Kasumi-1 (cell line): ENCODE measurements around the gene SMIM14.
"Not testable (repeated sequence)": the region's sequence is repeated elsewhere in the genome, so short reads cannot be mapped to it uniquely, and the experiment has no call there.

Experiments
- DNase-seq, 2 experiments: peaks; one replicate each; lab custom pipeline; 2025; lab: John Stamatoyannopoulos, UW

SMIM14 gene

DNA sequence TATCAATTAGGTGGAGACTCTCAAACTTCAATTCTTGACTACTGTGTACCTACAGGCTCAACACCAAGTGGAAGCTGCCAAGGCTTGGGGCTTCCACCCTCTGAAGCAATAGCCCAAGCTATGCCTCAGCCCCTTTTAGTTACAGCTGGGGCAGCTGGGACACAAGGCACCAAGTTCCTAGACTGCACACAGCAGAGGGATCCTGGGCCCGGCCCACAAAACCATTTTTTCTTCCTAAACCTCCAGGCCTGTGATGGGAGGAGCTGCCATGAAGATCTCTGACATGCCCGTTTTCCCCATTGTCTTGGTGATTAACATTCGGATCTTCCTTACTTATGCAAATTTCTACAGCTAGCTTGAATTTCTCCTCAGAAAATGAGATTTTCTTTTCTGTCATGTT lies 108.0 kb downstream of the SMIM14 start:
- DNase-seq = no peak

DNA sequence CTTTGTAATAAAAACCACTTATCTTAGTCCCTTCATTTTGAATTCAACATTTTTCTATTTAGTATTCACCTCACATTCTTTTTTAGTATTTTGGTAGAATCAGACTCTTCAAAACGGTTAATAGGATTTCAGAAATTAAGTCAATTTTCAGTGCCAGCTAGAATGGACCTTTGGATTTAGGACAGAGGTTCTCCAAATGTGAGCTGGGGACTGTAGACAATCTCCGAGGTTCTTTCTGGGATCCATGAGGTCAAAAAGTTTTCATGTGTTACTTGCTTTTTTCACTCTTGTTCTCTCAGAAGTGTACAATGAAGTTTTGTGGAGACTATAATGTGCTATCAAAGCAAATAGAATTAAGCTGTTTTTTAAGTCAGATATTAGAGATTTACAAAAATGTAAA lies 109.1 kb downstream of the SMIM14 start:
- DNase-seq = no peak

DNA sequence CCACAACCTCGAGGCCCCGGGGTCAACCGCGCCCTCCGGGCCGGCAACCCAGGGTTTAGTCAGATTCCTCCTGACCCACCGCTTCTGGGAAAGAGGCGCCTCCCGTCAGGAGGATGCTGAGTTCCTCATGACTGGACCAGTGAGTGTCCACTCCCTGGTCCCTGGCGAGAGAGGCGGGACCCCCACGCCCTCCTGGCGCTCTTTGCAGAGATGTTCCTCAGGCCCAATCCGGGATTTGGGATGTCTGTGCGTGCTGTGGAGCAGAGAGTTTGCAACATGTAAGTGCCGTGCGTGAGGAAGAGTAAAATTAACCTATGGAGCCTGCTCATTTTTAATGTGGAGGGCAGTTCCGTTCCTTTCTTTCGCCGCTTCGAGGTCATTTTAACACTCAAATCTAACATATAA lies 110.6 kb downstream of the SMIM14 start:
- DNase-seq = no peak

DNA sequence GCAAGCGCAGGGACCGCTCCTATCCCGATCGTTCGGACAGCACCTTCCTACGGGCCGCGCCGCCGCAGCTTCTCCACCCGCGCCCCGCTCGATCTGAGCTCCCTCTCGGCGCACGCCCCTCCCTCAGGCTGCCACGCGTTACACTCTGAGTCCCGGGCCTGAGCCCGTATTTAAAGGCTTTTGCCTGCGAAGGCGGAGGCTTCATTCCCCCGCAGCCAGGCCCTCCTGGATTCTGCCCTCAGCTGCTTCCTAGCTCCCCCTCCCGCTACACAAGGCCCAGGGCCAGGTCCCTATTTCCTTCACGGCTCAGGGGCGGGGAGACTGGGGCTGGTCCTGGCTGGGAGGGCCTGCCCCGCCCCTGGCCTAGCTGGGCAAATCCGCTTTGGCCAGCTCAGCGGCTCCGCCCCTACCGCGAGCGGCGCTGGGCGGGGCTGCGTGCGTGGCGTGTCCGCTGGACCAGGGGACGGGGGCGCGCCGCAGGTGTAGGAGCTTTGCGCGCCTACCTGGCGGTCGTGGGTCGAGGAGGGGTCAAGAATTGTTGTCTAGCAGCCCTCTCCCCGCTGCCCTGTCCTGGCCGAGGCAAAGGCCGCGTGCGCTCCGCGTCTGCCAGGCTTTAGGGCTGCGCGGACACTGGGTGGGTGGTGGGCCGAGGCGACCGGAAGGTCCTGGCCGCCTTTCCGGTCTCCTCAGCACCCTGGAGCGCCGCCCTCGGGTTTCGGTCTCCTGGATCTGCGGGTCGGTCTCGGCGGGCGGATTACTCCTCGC lies 111.2 kb downstream of the SMIM14 start, which contains the start of gene UGDH:
Gene UGDH (minus strand): TSS at position 144 of the 765 bp plus-strand sequence. CDS start 5,927 bp downstream, outside the sequence.
- DNase-seq = peak; percentile 90 to 93

DNA sequence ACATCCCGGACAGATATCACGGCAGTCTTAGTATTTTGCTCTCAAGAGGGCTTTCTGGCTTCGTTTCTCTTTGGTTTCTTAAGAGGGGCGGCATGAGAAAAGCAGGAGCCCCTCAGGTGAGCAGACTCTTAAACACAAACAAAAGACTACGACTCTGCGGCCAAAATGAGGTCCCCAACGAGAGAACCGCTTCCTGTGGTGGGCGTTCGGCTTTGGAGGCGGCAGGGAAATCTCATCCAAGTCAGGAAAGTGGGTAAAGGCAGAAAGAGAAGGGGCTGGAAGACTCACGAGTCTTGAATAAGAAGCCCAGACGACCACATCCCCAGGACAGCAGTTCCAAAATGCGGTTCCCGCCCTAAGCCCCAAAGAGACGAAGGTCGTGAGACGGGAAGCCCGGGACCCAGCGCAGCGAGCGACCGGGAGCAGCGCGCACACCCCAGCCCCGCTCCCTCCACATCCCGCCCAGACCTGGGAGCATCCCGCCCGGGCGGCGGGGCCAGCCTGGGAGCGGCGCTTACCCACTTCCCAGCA lies 111.8 kb downstream of the SMIM14 start:
- peak; percentile 37 to 43 for DNase-seq

DNA sequence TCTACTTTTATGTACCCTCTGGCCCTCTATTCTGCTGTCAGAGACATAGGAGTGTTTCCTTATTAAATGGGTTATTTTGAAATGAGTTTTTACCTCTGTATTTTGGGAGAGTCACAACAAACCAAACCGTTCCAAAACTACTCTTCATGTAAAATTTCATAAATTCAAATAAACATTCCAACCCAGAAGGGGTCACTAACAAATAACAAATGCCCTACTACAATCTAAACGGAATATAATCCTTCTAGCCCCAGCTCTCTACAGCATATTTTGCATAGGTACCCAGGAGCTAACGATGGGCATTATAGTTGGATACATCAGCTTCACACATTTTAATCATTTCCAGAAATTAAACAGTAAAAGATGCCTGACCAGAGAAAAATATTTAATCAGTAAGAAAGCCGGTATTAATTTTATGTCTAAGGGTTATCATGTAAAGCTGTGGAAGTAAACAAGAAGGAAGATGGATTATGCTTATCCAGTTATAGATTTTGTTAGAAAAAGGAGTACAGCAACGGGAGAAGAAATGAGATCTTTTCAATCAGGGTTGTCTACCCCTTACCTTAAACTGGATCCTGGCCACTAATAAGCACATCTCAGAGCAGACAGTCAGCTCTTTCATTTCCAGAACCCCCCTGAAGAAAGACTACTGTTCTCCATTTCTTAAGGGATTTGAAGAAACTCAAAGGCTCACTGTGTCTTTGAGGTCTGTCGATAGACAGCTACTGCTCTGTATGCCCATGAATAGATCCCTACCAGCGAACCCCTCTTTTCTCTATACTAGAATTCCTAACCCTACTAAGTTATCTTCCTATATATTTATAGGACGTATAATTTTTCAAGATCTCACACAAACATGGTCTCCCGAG lies 112.6 kb downstream of the SMIM14 start:
- DNase-seq = peak in 1 of 2 experiments; percentile 14

DNA sequence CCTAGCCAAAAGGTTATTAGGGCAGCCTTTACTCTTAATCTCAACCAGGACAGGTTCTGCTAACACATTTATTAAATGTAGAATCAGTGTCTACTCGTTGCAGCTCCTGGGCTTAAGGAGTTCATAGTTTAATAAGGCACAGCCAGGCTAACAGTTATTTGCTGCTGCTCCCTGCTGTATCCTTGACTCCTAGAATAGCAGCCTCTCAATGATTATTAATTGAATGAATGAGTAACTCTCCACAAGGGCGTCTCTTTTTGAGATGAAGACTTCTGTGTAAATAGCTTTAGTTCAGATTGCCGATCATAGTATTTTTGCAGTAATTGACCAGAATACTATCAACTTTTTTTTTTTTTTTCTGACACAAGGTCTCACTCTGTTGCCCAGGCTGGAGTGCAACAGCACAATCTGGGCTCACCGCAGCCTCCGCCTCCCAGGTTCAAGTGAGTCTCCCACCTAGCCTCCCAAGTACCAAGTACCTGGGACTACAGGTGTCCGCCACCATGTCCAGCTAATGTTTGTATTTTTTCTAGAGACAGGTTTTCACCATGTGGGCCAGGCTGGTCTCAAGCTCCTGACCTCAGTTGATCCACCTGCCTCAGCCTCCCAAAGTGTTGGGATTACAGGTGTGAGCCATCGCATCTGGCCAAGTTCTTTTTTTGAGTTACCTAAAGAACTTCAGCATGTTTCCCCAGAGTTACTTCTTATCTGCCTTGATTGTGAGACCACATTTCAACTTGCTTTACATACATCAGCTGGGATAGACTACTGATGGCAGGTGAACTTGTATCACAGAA lies 114.3 kb downstream of the SMIM14 start:
- DNase-seq = no peak

DNA sequence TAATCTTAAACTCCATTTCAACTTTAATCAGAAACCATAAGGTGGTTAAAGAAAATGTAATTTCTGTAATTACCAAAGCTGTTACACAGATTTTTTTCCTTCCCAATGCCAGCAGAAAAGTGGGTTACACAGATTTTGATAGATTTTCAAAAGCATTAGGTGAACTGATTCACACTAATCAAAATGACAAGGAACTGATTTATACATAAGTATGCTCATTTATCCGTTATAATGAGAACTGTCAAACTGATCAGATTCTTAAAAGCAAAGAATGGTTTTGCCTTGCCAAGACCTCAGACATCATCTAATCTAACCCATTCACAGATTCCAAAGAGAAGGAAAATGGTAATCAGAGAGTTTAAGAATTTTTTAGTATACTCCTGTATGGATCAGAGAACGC lies 116.6 kb downstream of the SMIM14 start:
- DNase-seq = no peak

DNA sequence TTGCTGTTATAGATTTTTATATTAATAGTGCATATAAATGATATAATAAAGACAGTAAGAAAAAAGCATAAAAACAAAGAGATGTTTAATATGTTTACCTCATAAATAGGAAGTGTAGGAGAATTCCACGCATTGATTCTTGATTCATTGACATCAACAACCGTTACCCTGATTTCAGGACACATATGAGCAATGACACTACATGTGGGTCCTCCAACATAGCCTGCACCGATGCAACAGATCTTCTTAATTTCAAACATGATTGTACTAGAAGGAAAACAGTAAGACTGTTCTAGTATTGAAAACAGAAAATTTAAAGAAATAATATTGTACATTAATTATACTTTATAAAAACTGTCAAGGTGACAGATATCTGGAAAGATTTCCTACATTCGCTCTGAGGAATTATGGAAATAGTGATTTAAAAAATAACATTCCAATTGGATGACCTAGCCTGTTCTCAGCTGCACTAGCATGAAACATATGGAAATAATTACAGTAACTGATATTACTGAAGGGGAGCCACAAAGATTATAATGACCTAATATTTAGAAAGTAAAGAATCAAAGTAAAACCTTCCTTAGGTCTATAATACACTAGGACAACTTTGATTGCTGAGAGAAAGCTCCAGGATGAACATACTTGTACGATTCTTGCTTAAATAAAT lies 117.3 kb downstream of the SMIM14 start:
- no peak for DNase-seq

DNA sequence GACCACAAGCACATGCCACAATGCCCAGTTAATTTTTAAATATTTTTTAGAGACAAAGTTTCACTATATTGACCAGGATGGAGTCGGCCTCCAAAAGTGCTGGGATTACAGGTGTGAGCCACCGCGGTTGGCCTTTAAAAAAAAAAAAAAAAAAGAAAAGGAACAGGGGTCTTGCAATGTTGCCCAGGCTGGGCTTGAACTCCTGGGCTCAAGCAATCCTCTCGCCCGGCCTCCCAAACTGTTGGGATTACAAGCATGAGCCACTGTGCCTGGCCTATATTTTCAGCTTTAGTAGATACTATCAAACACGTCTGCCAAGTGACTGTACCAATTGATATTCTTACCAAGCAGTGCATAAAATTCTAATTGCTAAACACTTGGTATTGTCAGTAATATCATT lies 120.2 kb downstream of the SMIM14 start:
- no peak for DNase-seq

DNA sequence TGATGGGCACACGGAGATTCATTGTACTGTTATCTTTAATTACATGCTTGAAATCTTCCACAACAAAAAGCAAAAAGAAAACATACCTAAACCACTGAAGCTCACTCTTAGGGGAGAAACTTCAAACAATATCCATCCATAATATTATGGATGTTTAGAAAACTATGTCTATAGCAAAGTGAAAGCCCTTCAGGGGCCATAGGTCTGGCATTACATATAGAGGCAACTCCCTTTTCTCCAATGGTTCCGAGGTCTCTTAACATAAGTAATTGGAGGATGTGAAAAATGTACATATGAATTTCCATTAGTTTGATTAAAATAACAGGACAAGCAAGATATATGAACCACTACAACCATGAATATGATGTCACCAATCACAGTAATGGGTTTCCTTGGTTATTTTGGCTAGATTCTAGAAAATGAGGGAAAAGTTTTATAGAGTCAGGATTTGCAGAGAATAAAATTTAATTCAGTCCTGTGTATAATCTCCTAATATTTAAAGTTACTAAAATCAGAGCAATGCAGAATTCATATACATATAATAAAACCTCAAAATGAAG lies 122.2 kb downstream of the SMIM14 start:
- no peak for DNase-seq

DNA sequence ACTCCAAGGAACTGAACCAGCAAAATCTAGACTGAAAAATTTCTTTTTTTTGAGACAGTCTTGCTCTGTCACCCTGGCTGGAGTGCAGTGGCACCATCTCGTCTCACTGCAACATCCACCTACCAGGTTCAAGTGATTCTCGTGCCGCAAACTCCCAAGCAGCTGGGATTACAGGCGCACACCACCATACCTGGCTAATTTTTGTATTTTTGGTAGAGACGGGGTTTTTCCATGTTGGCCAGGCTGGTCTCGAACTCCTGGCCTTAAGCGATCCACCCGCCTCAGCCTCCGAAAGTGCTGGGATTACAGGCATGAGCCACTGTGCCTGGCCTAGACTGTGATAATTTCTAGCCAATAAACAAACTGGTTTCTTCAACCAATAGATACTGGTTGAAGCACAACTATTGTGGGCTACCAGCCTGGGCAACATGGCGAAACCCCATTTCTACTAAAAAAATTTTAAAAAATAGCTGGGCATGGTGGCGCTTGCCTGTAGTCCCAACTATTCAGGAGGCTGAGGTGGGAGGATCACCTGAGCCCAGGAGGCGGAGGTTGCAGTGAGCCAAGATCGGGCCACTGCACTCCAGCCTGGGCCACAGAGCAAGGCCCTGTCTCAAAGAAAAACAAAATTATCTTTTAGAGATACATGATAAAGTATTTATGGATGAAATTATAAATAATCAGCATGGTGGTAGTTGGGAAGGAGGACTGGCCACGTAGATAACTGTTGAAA lies 122.8 kb downstream of the SMIM14 start:
- not testable (repeated sequence) for DNase-seq

DNA sequence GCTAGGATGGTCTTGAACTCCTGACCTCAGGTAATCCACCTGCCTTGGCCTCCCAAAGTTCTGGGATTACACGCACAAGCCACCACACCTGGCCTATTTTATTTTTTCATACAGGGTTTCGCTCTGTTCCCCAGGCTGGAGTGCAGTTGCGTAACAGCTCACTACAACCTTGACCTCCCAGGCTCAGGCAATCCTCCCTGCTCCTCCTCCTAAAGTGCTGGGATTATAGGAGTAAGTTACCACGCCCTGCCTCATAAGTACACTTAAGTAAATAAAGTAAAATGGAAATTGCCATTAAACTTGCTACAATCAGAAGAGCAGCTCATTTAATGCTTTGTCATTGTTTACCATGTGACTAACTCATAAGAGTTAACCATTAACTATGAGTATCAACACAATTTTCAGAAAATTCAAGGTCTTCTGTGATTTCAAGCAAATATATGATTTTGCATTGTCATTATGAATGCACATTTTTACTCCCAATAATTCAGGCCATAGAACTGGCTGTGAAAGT lies 123.7 kb downstream of the SMIM14 start:
- no peak for DNase-seq

DNA sequence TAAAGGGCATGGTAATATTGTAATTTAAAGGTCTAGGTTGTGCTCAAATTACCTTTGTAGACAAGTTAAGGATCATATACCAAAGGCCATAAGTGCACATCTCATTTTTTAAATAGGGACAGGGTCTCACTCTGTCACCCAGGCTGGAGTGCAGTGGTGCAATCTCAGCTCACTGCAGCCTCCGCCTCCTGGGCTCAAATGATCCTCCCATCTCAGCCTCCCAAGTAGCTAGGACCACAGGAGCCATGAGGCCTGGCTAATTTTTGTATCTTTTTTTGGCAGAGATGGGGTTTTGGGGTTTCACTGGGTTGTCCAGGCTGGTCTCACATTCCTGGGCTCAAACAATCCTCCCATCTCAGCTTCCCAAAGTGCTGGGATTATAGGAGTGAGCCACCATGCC lies 124.4 kb downstream of the SMIM14 start:
- DNase-seq = not testable (repeated sequence)

DNA sequence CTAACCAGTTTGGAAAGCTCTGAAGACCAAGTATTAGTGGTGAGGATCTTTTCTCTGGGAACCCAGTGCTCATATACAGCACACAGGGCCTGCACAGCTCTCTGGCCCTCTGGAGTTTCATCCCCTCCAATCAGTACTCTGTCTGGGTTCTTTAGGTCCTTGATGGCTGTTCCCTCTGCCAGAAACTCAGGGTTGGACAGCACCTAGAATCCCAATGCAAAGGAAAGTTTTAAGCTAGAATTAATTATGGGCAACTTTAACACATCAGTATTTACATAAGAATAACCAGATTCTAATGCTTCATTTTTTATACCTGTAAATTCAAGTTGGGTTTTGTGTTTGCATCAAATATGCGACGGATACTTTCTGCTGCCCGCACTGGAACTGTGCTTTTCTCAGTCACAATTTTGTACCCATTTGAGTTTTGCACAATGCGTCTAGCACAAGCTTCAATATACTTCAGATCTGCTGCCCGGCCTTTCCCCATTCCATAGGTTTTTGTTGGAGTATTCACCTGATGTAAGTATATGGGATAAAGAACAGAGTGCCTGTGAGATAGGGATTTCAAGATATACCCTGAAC lies 128.2 kb downstream of the SMIM14 start:
- no peak for DNase-seq

DNA sequence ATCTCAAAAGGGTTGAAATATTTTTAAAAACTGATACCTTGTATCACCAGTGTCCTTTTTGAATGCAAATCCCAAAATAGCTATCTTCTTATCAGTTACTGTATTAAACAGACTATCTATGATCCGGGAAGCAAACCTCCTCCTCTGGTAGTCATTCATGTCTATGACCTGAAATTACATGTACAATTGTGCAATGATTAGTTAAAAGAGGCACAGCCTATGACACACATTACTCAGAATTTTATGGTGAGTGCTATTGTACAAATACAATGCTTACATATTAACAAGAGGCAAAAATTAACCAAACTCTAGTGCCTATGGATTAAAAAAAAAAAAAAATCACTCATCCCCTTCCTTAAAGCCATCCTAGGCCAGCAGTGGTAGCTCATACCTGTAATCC lies 133.1 kb downstream of the SMIM14 start:
- no peak for DNase-seq

DNA sequence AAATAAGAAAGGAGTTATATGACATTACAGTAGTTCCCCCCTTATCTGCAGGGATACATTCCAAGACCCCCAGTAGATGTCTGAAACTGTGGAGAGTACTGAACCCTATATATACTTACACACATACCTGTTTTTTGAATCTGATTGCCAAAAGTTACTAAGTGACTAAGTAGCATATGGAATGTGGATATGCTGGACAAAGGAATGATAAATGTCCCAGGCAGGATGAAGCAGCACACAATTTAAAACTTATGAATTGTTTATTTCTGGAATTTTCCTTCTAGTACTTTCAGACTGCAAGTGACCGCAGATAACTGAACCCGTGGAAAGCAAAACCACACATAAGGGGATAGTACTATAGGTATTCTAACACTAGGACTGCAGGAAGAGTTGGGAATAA lies 134.1 kb downstream of the SMIM14 start:
- no peak for DNase-seq

DNA sequence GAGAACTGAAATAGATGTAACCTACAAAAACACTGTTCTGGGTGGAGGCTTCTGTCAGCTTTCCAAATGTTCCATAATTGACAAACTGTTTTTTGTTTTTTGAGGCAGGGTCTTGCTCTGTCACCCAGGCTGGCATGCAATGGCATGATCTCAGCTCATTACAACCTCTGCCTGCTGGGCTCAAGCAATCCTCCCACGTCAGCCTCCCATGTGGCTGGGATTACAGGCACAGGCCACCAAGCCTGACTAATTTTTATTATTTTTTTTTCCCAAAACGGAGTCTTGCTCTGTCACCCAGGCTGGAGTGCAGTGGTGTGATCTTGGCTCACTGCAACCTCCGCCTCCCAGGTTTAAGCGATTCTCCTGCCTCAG lies 136.0 kb downstream of the SMIM14 start:
- not testable (repeated sequence) for DNase-seq

DNA sequence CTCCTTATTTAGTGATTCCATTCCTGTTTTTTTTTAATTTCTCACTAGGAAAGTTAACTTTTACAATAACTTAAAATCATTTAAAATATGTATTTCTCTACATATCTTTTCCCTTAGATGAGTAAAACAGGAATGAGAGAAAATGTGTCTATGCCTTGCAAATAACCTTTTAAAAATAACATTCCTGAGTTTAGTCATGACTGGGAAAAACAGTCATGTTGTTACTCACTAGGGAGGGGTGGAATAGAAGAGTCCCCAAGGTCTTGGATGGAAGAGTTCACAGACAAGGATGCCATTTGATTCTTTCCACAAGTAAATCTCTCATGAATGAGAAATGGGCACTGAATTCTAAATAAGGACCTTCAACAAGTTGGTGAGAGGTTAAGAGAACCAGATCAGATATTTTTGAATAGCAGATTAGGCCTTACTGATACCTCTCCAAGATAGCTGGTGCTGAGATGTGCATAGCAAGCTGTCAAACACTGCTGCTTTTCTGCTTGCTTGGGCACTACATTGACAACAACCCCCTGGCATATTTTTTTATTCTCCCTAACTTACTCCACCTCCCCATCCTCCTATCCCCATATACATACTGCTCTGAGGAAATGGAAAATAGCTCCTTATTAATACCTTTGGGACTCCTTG lies 136.5 kb downstream of the SMIM14 start:
- no peak for DNase-seq

DNA sequence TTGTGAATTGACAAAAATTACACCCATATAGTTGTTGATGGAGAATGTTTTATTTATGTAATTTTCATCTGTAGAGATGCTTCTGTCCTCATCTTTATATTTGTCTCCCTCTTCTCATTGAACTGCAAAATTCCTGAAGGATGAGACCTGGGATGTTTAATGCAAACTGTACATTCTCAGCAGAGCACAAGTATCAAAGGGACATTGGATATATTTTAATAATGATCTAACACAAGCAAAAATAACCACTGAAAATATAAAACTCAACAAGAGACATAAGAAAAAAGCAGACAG lies 140.0 kb downstream of the SMIM14 start:
- DNase-seq = no peak
